SK-MEL-5 (cell line): Measurements from ENCODE around the gene ZNF550. TPM values are rescaled to one million over a fixed set of nuclear protein-coding genes. Genes with fewer than 3 reads are reported as not detected.

Source experiments
- total RNA-seq: library from RNA; depleted of rRNA; stranded (reverse); fragments of >200 nt; shearing (Covaris generic); gene quantifications from 2 replicates; pipeline ENCODE4 v1.2.3, GENCODE V29; 2014; rRNA removed

The ZNF550 gene
- total RNA-seq, 1 experiment from 2014 or later, result 7.1 TPM

Other genes with a start within 250 kb of the ZNF550 start
- 7.4 TPM in 2 replicates for gene ZNF543, start 239.4 kb downstream of the ZNF550 start, total RNA-seq
- gene ZNF304, start 208.6 kb downstream of the ZNF550 start, total RNA-seq, result 6.7 and 7.6 TPM in 2 replicates
- gene TRAPPC2B, start 196.3 kb downstream of the ZNF550 start, total RNA-seq, result 12.4 and 14.8 TPM in 2 replicates
- 1.5 and 1.8 TPM in 2 replicates for gene ZNF547, start 196.3 kb downstream of the ZNF550 start, total RNA-seq
- gene ZNF548, start 170.0 kb downstream of the ZNF550 start, total RNA-seq, result 12.7 and 13.7 TPM in 2 replicates
- 4.6 and 4.8 TPM in 2 replicates for gene ZNF17, start 148.7 kb downstream of the ZNF550 start, total RNA-seq
- gene ZNF749, start 124.5 kb downstream of the ZNF550 start, total RNA-seq, result 9.8 and 9.9 TPM in 2 replicates
- gene VN1R1, start 102.7 kb downstream of the ZNF550 start, total RNA-seq, result 0.05 and 0.08 TPM in 2 replicates
- 6.6 and 6.8 TPM in 2 replicates for gene ZNF772, start 82.3 kb downstream of the ZNF550 start, total RNA-seq
- gene ZNF419, start 72.1 kb downstream of the ZNF550 start, total RNA-seq, result 6.5 and 8.6 TPM in 2 replicates
- gene ZNF773, start 59.9 kb downstream of the ZNF550 start, total RNA-seq, result 6.6 and 10.0 TPM in 2 replicates
- gene ZNF549, start 32.5 kb downstream of the ZNF550 start, total RNA-seq, result 6.6 and 7.6 TPM in 2 replicates
- gene ZNF416, start 19.0 kb upstream of the ZNF550 start, total RNA-seq, result 4.5 and 4.6 TPM in 2 replicates
- 1.7 and 2.3 TPM in 2 replicates for gene ZIK1, start 24.3 kb upstream of the ZNF550 start, total RNA-seq
- 3.8 and 6.5 TPM in 2 replicates for gene ZNF530, start 40.0 kb upstream of the ZNF550 start, total RNA-seq
- gene ZNF134, start 54.4 kb upstream of the ZNF550 start, total RNA-seq, result 15.4 and 16.3 TPM in 2 replicates
- 10.4 TPM in 2 replicates for gene ZNF211, start 73.3 kb upstream of the ZNF550 start, total RNA-seq
- not detected in 2 replicates for gene ZSCAN4, start 109.1 kb upstream of the ZNF550 start, total RNA-seq
- 10.0 and 15.2 TPM in 2 replicates for gene ZNF551, start 122.1 kb upstream of the ZNF550 start, total RNA-seq
- 0.03 TPM in 1 of 2 replicates, not detected in the other for gene ZNF154, start 149.3 kb upstream of the ZNF550 start, total RNA-seq
- gene ZNF671, start 167.8 kb upstream of the ZNF550 start, total RNA-seq, result 5.0 and 5.5 TPM in 2 replicates
- gene ZNF776, start 187.0 kb upstream of the ZNF550 start, total RNA-seq, result 5.5 and 6.6 TPM in 2 replicates
- gene ZNF586, start 209.8 kb upstream of the ZNF550 start, total RNA-seq, result 9.4 and 10.0 TPM in 2 replicates